Measurements from ENCODE around the gene PTK6.

DNA sequence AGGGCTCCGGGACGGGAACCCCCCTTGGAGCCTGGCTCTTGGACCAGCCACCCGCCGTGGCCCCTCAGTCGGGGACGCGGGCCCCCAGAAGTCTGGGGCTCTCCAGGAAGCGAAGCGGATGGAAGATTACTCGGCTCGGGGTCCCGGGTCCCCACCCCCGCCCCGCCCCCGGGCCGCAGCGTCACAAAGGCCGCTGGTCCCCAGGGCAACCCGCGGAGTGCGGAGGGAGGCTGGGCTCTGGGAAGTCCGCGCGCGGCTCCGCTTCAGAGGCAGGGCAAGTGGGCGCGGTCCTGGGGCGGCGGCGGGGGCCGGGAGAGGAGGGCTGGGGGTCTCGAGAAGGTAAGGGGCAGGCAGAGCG lies 16.7 kb upstream of the PTK6 start, which contains the start of gene FNDC11:
- TF ChIP-seq, protein P1, sequence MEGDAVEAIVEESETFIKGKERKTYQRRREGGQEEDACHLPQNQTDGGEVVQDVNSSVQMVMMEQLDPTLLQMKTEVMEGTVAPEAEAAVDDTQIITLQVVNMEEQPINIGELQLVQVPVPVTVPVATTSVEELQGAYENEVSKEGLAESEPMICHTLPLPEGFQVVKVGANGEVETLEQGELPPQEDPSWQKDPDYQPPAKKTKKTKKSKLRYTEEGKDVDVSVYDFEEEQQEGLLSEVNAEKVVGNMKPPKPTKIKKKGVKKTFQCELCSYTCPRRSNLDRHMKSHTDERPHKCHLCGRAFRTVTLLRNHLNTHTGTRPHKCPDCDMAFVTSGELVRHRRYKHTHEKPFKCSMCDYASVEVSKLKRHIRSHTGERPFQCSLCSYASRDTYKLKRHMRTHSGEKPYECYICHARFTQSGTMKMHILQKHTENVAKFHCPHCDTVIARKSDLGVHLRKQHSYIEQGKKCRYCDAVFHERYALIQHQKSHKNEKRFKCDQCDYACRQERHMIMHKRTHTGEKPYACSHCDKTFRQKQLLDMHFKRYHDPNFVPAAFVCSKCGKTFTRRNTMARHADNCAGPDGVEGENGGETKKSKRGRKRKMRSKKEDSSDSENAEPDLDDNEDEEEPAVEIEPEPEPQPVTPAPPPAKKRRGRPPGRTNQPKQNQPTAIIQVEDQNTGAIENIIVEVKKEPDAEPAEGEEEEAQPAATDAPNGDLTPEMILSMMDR (IDR thresholded peaks at IDR 0.05): no peak
- no peak for TF ChIP-seq EP300 (IDR thresholded peaks at IDR 0.05)
- TF ChIP-seq POLR2A (IDR thresholded peaks at IDR 0.05; ENCODE audit: low read depth): no peak
